Thoracic aorta (tissue), 2 donors: ENCODE data around the gene USO1. TPM values are rescaled to one million over a fixed set of nuclear protein-coding genes. Genes with fewer than 3 reads are reported as not detected.

Source experiments
- ATAC-seq: fragments of 150-250 bp; one replicate; pipeline ENCODE4 v1.8.0; 2017; ENCODE audit warnings: low read depth; ENCODE audit not compliant: insufficient number of reproducible peaks, low FRiP score
- DNase-seq: peaks from one replicate; pipeline ENCODE4 v3.0.0-alpha.2; 2020; ENCODE audit warnings: low spot score
- H3K27ac ChIP-seq, 2 donors: fragments of 200-600 bp; sonication (generic); 1 replicate in 1 of 2; 2 replicates in 1 of 2; pipeline ENCODE4 v1.5.1; 2016; ENCODE audit warnings: mild to moderate bottlenecking in 2 of 2, moderate library complexity in 2 of 2
- H3K27me3 ChIP-seq: fragments of 200-600 bp; sonication (generic); replicated peaks from 2 replicates; pipeline ENCODE4 v1.6.0; 2016; ENCODE audit warnings: mild to moderate bottlenecking; ENCODE audit not compliant: insufficient read depth
- H3K36me3 ChIP-seq: fragments of 200-600 bp; sonication (generic); one replicate; pipeline ENCODE4 v1.5.1; 2016
- H3K4me1 ChIP-seq, 2 donors: fragments of 200-600 bp; sonication (generic); 1 replicate in 1 of 2; 2 replicates in 1 of 2; pipeline versions ENCODE4 v1.5.1 to v1.6.0; 2016; ENCODE audit warnings: low read depth in 2 of 2, mild to moderate bottlenecking in 1 of 2; ENCODE audit not compliant: control insufficient read depth in 1 of 2
- H3K4me3 ChIP-seq: fragments of 200-600 bp; sonication (generic); 2 replicates; pipeline ENCODE4 v1.5.1; 2016; ENCODE audit warnings: mild to moderate bottlenecking
- H3K9me3 ChIP-seq: fragments of 200-600 bp; sonication (generic); 2 replicates; pipeline ENCODE4 v1.5.1; 2016
- total RNA-seq, 2 donors: library from RNA; depleted of rRNA; stranded (reverse); fragments of >200 nt; gene quantifications; one replicate each; pipeline versions ENCODE4 v1.1.0 to v1.2.3, GENCODE V29; 2016
- TF ChIP-seq, protein P1 (sequence below): fragments of 200-600 bp; sonication (generic); IDR thresholded peaks from one replicate; pipeline ENCODE4 v1.5.1; 2019; ENCODE audit warnings: antibody characterized with exemption

The USO1 gene, protein sequence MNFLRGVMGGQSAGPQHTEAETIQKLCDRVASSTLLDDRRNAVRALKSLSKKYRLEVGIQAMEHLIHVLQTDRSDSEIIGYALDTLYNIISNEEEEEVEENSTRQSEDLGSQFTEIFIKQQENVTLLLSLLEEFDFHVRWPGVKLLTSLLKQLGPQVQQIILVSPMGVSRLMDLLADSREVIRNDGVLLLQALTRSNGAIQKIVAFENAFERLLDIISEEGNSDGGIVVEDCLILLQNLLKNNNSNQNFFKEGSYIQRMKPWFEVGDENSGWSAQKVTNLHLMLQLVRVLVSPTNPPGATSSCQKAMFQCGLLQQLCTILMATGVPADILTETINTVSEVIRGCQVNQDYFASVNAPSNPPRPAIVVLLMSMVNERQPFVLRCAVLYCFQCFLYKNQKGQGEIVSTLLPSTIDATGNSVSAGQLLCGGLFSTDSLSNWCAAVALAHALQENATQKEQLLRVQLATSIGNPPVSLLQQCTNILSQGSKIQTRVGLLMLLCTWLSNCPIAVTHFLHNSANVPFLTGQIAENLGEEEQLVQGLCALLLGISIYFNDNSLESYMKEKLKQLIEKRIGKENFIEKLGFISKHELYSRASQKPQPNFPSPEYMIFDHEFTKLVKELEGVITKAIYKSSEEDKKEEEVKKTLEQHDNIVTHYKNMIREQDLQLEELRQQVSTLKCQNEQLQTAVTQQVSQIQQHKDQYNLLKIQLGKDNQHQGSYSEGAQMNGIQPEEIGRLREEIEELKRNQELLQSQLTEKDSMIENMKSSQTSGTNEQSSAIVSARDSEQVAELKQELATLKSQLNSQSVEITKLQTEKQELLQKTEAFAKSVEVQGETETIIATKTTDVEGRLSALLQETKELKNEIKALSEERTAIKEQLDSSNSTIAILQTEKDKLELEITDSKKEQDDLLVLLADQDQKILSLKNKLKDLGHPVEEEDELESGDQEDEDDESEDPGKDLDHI
- 10 to 100 TPM; 68.0 to 85.9 TPM for total RNA-seq

DNA sequence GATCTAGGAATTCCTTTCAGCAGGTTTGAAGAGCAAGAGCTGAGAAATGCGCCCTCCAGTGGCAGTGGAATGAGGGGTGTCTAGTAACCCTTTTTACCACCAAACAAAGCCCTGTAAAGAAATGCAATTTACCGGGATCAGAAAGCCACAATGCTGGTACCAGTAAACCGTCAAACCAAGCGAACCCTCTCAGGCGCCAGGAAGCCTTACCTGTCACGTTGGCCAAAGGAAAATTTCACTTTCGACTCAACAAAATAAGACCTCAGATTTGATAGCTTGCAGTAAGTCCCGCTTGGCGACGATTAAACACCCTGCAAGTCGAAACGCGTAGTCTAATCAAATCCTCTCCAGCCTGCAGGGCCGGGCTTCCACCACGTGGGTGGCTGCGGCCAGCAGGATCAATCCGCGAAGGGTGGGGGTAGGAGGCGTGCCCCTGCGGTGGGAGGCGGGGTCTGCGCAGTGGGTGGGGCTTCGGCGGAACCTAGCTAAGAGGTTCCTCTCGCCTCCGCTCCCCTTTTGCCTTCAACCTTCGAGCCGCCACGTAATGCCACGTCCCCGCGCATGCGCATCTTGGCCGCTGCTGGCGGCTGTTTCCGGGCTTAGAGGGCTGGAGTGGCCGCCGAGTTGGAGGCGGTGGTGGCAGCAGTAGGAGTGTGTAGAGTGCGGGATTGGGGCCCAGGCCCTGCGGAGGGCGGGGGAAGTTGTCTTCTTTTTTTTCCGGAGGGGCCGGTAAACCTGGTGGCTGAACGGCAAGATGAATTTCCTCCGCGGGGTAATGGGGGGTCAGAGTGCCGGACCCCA is at the start of gene USO1:
Gene USO1 (plus strand): TSS at position 512 of the 801 bp plus-strand sequence. CDS start 243 bp downstream, at position 755.
- peak within 1 kb of the TSS; percentile 94 to 96 for H3K27ac ChIP-seq
- TF ChIP-seq, protein P1, sequence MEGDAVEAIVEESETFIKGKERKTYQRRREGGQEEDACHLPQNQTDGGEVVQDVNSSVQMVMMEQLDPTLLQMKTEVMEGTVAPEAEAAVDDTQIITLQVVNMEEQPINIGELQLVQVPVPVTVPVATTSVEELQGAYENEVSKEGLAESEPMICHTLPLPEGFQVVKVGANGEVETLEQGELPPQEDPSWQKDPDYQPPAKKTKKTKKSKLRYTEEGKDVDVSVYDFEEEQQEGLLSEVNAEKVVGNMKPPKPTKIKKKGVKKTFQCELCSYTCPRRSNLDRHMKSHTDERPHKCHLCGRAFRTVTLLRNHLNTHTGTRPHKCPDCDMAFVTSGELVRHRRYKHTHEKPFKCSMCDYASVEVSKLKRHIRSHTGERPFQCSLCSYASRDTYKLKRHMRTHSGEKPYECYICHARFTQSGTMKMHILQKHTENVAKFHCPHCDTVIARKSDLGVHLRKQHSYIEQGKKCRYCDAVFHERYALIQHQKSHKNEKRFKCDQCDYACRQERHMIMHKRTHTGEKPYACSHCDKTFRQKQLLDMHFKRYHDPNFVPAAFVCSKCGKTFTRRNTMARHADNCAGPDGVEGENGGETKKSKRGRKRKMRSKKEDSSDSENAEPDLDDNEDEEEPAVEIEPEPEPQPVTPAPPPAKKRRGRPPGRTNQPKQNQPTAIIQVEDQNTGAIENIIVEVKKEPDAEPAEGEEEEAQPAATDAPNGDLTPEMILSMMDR: peak; percentile 69
- H3K4me3 ChIP-seq: peak within 1 kb of the TSS; percentile 81
- DNase-seq (peak; percentile 95), ATAC-seq (peak; percentile 96)
- H3K9me3 ChIP-seq: no peaks in the 10 kb centered on the region
- H3K36me3 ChIP-seq: no peaks in the 10 kb centered on the region
- H3K27me3 ChIP-seq: no peaks in the 10 kb centered on the region
- peaks cover 24 to 51% of the 10 kb centered on the region in 2 donors for H3K4me1 ChIP-seq

DNA sequence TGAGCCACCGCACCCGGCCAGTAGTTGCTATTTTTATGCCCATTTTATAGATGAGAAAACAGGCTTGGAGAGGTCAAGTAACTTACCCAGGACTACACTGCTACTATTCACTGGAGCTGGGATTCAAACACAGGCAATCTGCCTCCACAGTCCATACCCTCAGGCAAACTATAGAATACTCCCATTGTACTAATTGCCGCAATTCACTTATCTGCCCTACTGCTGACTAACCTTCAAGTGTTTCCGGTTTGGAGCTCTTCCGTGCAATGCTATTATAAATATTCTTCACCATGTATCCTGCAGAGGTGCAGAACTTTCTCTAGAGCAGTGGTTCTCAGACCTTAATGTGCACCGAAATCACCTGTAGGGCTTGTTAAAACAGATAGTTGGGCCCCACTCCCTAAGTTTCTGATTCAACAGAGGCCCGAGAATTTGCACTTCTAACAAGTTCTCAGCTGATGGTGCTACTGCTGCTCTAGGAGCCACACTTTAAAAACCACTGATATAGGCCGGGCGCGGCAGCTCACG is 49.3 kb upstream of the USO1 start:
- ATAC-seq (no peak), DNase-seq (no peak)
- Histone ChIP-seq H3K36me3 (no peaks in the 10 kb centered on the region), H3K27ac (no peak overlapping the region), H3K27me3 (no peaks in the 10 kb centered on the region), H3K4me1 (peaks cover 10 to 25% of the 10 kb centered on the region in 2 donors), H3K4me3 (no peak overlapping the region), H3K9me3 (no peaks in the 10 kb centered on the region)
- TF ChIP-seq, protein P1: no peak

DNA sequence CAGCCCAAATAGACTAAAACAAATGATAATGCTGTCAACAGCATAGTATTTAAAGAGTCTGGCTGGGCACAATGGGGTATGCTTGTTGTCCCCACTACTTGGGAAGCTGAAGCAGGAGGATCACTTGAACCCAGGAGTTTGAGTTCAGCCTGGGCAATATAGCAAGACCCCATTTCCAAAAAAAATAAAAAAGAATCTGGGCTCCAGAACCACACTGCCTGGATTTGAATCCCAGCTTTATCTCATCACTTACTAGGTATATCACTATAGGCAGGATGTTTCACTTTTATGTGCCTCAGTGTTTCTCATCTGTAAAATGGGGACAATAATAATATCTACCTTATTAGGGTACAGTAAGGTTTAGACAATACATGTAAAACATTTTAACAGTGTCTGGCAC is 45.9 kb upstream of the USO1 start:
- H3K4me1 ChIP-seq: peaks cover 0 to 6% of the 10 kb centered on the region in 2 donors
- no peaks in the 10 kb centered on the region for H3K9me3 ChIP-seq
- no peaks in the 10 kb centered on the region for H3K36me3 ChIP-seq
- ATAC-seq (no peak), DNase-seq (no peak)
- H3K27ac ChIP-seq: no peak overlapping the region
- no peaks in the 10 kb centered on the region for H3K27me3 ChIP-seq
- H3K4me3 ChIP-seq: no peak overlapping the region
- TF ChIP-seq, protein P1: no peak

DNA sequence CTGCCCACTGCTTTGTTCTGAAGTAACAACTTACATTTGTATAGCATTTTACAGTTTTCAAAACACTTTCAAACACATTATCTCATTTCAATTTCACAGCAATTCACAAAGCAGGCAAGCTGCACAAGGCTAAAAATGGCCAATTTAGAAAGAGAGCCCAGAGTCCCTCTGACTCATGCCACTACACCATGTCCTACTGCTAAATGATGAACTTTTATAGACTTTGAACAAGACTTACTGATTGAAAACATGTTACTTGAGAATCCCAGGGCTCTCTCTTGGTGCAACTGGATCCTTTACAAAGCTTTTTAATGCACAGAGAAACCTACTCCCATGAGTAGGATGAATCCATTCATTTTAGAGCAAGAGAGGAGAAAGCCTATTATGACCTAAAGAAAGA is 45.4 kb upstream of the USO1 start:
- no peak overlapping the region for H3K27ac ChIP-seq
- H3K9me3 ChIP-seq: no peaks in the 10 kb centered on the region
- ATAC-seq: no peak
- no peak overlapping the region for H3K4me3 ChIP-seq
- no peak for DNase-seq
- TF ChIP-seq, protein P1: no peak
- no peaks in the 10 kb centered on the region for H3K27me3 ChIP-seq
- no peaks in the 10 kb centered on the region for H3K36me3 ChIP-seq
- peaks cover 0 to 3% of the 10 kb centered on the region in 2 donors for H3K4me1 ChIP-seq
